ENCODE results near the gene NEURL2.
"Not testable (repeated sequence)": the region's sequence is repeated elsewhere in the genome, so short reads cannot be mapped to it uniquely, and the experiment has no call there.

GRCh38 chr20:45874104-45874481, 16.9 kb downstream of the NEURL2 start:
- not testable (repeated sequence) for TF ChIP-seq POLR2A, CTCF (IDR thresholded peaks at IDR 0.05)
